Endothelial cell of umbilical vein (primary cell): ENCODE measurements around the gene ABCG5. TPM values are rescaled to one million over a fixed set of nuclear protein-coding genes. Genes with fewer than 3 reads are reported as not detected.

Experiments used
- BruUV-seq: library from RNA; stranded (reverse); fragments of 400-500 nt; replicated peaks from 2 replicates; lab custom pipeline; 2021; lab: Mats Ljungman, UMichigan
- CTCF ChIA-PET: fragments of 300-600, 350-600 bp; sonication (Branson Sonifier 250); formaldehyde crosslinking; loops from one replicate; lab custom pipeline; 2021; ENCODE audit warnings: antibody characterized with exemption, inconsistent platforms; lab: Charles Lee
- POLR2A ChIA-PET: fragments of 300-600, 350-600 bp; sonication (Branson Sonifier 250); formaldehyde crosslinking; loops from one replicate; lab custom pipeline; 2021; ENCODE audit warnings: antibody characterized with exemption, inconsistent platforms; lab: Charles Lee
- DNase-seq: peaks from one replicate; pipeline ENCODE4 v3.0.0-alpha.2; 2011; ENCODE audit warnings: low read depth, low spot score
- FAIRE-seq: peaks from 2 replicates; lab custom pipeline; 2011; peaks lifted over from hg19 to GRCh38; lab: Jason Lieb, UNC
- H2AFZ ChIP-seq: 2 replicates; pipeline ENCODE4 v1.6.0; 2012; ENCODE audit warnings: low read depth, low read length, control low read depth, inconsistent platforms
- H3K27ac ChIP-seq: 2 replicates; pipeline ENCODE4 v1.5.1; 2011; ENCODE audit warnings: low read depth, mild to moderate bottlenecking, control low read depth, low read length, moderate library complexity; ENCODE audit not compliant: insufficient read depth
- H3K27me3 ChIP-seq, 2 experiments: 2 replicates each; pipeline versions ENCODE4 v1.6.0 to v1.6.1; 2011; ENCODE audit warnings: low read length in 2 of 2, mixed read lengths in 1 of 2; ENCODE audit not compliant: control insufficient read depth in 2 of 2, insufficient read depth in 2 of 2
- H3K36me3 ChIP-seq, 2 experiments: 2 replicates in 1 of 2; 3 replicates in 1 of 2; pipeline ENCODE4 v1.5.1; 2011; ENCODE audit warnings: low read length in 2 of 2, mild to moderate bottlenecking in 1 of 2, moderate library complexity in 1 of 2; ENCODE audit not compliant: control insufficient read depth in 2 of 2, insufficient read depth in 2 of 2; ENCODE audit errors: extremely low read depth in 1 of 2
- H3K4me1 ChIP-seq: 3 replicates; pipeline ENCODE4 v1.5.1; 2011; ENCODE audit warnings: mild to moderate bottlenecking, low read length; ENCODE audit not compliant: control insufficient read depth, insufficient read depth; ENCODE audit errors: extremely low read depth
- H3K4me2 ChIP-seq: 2 replicates; pipeline ENCODE4 v1.6.1; 2011; ENCODE audit warnings: low read length, control low read depth, mixed read lengths; ENCODE audit not compliant: insufficient read depth
- H3K4me3 ChIP-seq, 3 experiments: fragments of 200-600 bp in 1 of 3; sonication (generic), shearing (Covaris generic) in 1 of 3; replicated peaks in 1 of 3; 2 replicates each; pipeline ENCODE4 v1.5.1; 2011 to 2016; ENCODE audit warnings: control low read depth in 3 of 3, low read length in 3 of 3, mild to moderate bottlenecking in 2 of 3, inconsistent platforms in 1 of 3, low read depth in 1 of 3, moderate library complexity in 1 of 3; ENCODE audit not compliant: insufficient read depth in 1 of 3
- H3K79me2 ChIP-seq: 2 replicates; pipeline ENCODE4 v1.6.0; 2012; ENCODE audit warnings: low read length, inconsistent platforms; ENCODE audit not compliant: control insufficient read depth, insufficient read depth
- H3K9ac ChIP-seq: replicated peaks from 2 replicates; pipeline ENCODE3; 2011; ENCODE audit warnings: low read length, control low read depth; ENCODE audit not compliant: insufficient read depth; ENCODE audit errors: extremely low read depth
- H3K9me1 ChIP-seq: replicated peaks from 3 replicates; pipeline ENCODE4 v1.6.0; 2011; ENCODE audit warnings: mild to moderate bottlenecking, low read length; ENCODE audit not compliant: control insufficient read depth, insufficient read depth; ENCODE audit errors: extremely low read depth
- H3K9me3 ChIP-seq: replicated peaks from 2 replicates; pipeline ENCODE4 v1.5.1; 2012; ENCODE audit warnings: low read length, inconsistent platforms; ENCODE audit not compliant: control insufficient read depth, insufficient read depth
- H4K20me1 ChIP-seq: replicated peaks from 2 replicates; pipeline ENCODE3; 2011; ENCODE audit warnings: mild to moderate bottlenecking, low read length; ENCODE audit not compliant: control insufficient read depth, insufficient read depth; ENCODE audit errors: extremely low read depth
- EZH2 ChIP-seq: IDR thresholded peaks from 2 replicates; pipeline ENCODE4 v1.6.1; 2012; ENCODE audit warnings: borderline replicate concordance, low read depth, mild to moderate bottlenecking, moderate library complexity, low read length, inconsistent platforms; ENCODE audit not compliant: severe bottlenecking
- FOS ChIP-seq: IDR thresholded peaks from 2 replicates; pipeline ENCODE4 v1.6.1; 2011; ENCODE audit warnings: mild to moderate bottlenecking, low read length, moderate library complexity, borderline replicate concordance; ENCODE audit not compliant: insufficient read depth
- GATA2 ChIP-seq: IDR thresholded peaks from 2 replicates; pipeline ENCODE4 v1.7.0; 2011; ENCODE audit warnings: low read depth, mild to moderate bottlenecking, moderate library complexity, mixed read lengths, low read length; ENCODE audit not compliant: insufficient read length, insufficient read depth
- JUN ChIP-seq: IDR thresholded peaks from 2 replicates; pipeline ENCODE4 v1.6.1; 2011; ENCODE audit warnings: borderline replicate concordance, low read depth; ENCODE audit not compliant: insufficient read length, insufficient read depth
- MYC ChIP-seq: IDR thresholded peaks from one replicate; pipeline ENCODE4 v1.6.1; 2011; ENCODE audit warnings: mild to moderate bottlenecking, low read depth, low read length
- POLR2A ChIP-seq: IDR thresholded peaks from 2 replicates; pipeline ENCODE4 v1.6.1; 2012; ENCODE audit warnings: low read depth, mild to moderate bottlenecking, control low read depth, low read length
- POLR2AphosphoS5 ChIP-seq: IDR thresholded peaks from 2 replicates; pipeline ENCODE4 v1.6.1; 2012; ENCODE audit warnings: low read depth, mild to moderate bottlenecking, control low read depth, low read length, moderate library complexity; ENCODE audit not compliant: insufficient read depth
- dilution Hi-C: fragments of 300-500 bp; cut with MboI; formaldehyde crosslinking; loops from one replicate; pipeline ENCODE4 v1.15.0; 2019; ENCODE audit warnings: low sequenced_read_pairs; ENCODE audit not compliant: extremely low pct_ligation_motif_present
- intact Hi-C: fragments of 100-400 bp; cut with micrococcal nuclease; formaldehyde crosslinking; loops from one replicate; pipeline ENCODE4 v1.10.0; 2022
- polyA plus RNA-seq, 4 experiments: library from polyadenylated mRNA; depleted of rRNA in 3 of 4; stranded (reverse) in 3 of 4; unstranded in 1 of 4; fragments of >200 nt; gene quantifications; 2 replicates each; pipeline versions ENCODE4 v1.2.1 to v1.2.3, GENCODE V29; 2011 to 2012; ENCODE audit warnings: missing spikeins in 1 of 4
- total RNA-seq: library from RNA; stranded (reverse); gene quantifications from 2 replicates; pipeline ENCODE4 v1.2.3, GENCODE V29; 2021
- TF ChIP-seq, protein P1 (sequence below), 2 donors: IDR thresholded peaks; 1 replicate in 1 of 2; 2 replicates in 1 of 2; pipeline ENCODE4 v1.5.1; 2011; ENCODE audit warnings: low read length in 2 of 2, mild to moderate bottlenecking in 2 of 2, moderate library complexity in 2 of 2, control low read depth in 1 of 2, inconsistent platforms in 1 of 2, low read depth in 1 of 2; ENCODE audit not compliant: insufficient read depth in 1 of 2; ENCODE audit errors: extremely low read depth in 1 of 2
- TF ChIP-seq, protein P2 (sequence below): IDR thresholded peaks from 2 replicates; pipeline ENCODE4 v1.6.1; 2011; ENCODE audit not compliant: insufficient read depth, insufficient read length

Gene ABCG5
- total and polyA plus RNA-seq, 2 donors (not counting 3 experiments of a cell fraction or from before 2014, with no cell fraction given) = not detected

DNA sequence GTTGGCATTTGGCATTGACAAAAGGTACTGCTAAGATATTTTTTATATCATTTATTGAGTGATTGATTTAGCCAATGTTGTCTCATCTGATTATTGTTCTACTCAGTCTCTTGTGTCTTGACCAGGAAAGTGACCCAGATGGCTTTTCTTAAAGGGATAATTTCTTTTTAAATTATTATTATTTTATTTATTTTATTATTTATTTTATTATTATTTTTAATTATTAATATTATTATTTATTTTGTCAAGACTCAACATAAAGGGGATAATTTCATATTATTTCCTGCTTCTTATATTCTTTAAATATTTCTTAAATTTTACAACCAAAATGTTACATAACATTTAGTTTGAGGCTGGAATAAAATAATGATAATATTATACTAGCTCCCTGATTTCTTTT, 37.7 kb downstream of the ABCG5 start:
- Histone ChIP-seq H4K20me1 (no peaks in the 10 kb centered on the region), H3K4me1 (no peaks in the 10 kb centered on the region), H3K9ac (no peak overlapping the region), H3K4me2 (no peak overlapping the region), H3K4me3 (no peak overlapping the region), H3K9me3 (no peaks in the 10 kb centered on the region), H3K36me3 (no peaks in the 10 kb centered on the region), H3K27ac (no peak overlapping the region), H3K27me3 (no peaks in the 10 kb centered on the region), H2AFZ (no peak overlapping the region), H3K9me1 (no peaks in the 10 kb centered on the region), H3K79me2 (no peaks in the 10 kb centered on the region)
- ChIA-PET POLR2A (interaction anchor here (0.6 kb wide), 1 partner anchor 48 kb away, joined by 9 read pairs; no protein-coding TSS in a partner anchor), CTCF (no interaction called here)
- intact Hi-C loops = no loop called here
- DNase-seq (no peak), FAIRE-seq (no peak)
- dilution Hi-C loops = no loop called here
- no TSS peak for BruUV-seq
- TF ChIP-seq MYC (no peak), JUN (no peak), GATA2 (no peak), EZH2 (no peak), POLR2AphosphoS5 (no peak), POLR2A (no peak), FOS (no peak)
- TF ChIP-seq, protein P1, sequence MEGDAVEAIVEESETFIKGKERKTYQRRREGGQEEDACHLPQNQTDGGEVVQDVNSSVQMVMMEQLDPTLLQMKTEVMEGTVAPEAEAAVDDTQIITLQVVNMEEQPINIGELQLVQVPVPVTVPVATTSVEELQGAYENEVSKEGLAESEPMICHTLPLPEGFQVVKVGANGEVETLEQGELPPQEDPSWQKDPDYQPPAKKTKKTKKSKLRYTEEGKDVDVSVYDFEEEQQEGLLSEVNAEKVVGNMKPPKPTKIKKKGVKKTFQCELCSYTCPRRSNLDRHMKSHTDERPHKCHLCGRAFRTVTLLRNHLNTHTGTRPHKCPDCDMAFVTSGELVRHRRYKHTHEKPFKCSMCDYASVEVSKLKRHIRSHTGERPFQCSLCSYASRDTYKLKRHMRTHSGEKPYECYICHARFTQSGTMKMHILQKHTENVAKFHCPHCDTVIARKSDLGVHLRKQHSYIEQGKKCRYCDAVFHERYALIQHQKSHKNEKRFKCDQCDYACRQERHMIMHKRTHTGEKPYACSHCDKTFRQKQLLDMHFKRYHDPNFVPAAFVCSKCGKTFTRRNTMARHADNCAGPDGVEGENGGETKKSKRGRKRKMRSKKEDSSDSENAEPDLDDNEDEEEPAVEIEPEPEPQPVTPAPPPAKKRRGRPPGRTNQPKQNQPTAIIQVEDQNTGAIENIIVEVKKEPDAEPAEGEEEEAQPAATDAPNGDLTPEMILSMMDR (IDR thresholded peaks at IDR 0.05; ENCODE audit: extremely low read depth in 1 of 2, insufficient read depth in 1 of 2, low read depth in 1 of 2, low read length in 2 of 2) = no peak
- TF ChIP-seq, protein P2, sequence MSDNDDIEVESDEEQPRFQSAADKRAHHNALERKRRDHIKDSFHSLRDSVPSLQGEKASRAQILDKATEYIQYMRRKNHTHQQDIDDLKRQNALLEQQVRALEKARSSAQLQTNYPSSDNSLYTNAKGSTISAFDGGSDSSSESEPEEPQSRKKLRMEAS = no peak
